ENCODE measurements around the gene COL20A1. TPM values are rescaled to one million over a fixed set of nuclear protein-coding genes. Genes with fewer than 3 reads are reported as not detected.

Gene COL20A1
- polyA plus RNA-seq, 2 of the 4 experiments (the other 2 are of a cell fraction) = 0.21 to 0.93 TPM

GRCh38 chr20:63267691-63268090 is 25.3 kb upstream of the COL20A1 start:
- Histone ChIP-seq H3K4me1 (peaks cover 9% of the 10 kb centered on the region; the same call in 1 of the 3 replicates), H3K4me3 (no peak overlapping the region), H3K27ac (peak overlapping the region in 1 of 2 experiments; percentile 7; a peak in 1 of 6 replicates), H3K9me3 (no peaks in the 10 kb centered on the region), H3K4me2 (no peak overlapping the region)
- FAIRE-seq (no peak), DNase-seq (ENCODE audit: low read depth in 1 of 2, low spot score in 1 of 2) (no peak), ATAC-seq (no peak)
- 61% methylated on average over 6 of the region's 9 CpGs for WGBS (ENCODE audit: missing lambda C conversion rate)
- TF ChIP-seq NR3C1 (IDR thresholded peaks at IDR 0.05) (no peak), NPAS2 (CRISPR knock-in tag; IDR thresholded peaks at IDR 0.05; ENCODE audit: borderline replicate concordance) (no peak), JUN (IDR thresholded peaks at IDR 0.05) (no peak), RFX5 (IDR thresholded peaks at IDR 0.05) (no peak), EHF (CRISPR knock-in tag; IDR thresholded peaks at IDR 0.05) (no peak), FOSL2 (IDR thresholded peaks at IDR 0.05) (no peak), FOSL2 (CRISPR knock-in tag; IDR thresholded peaks at IDR 0.05) (no peak), ZNF302 (CRISPR knock-in tag; IDR thresholded peaks at IDR 0.05) (no peak), ESRRA (IDR thresholded peaks at IDR 0.05; ENCODE audit: borderline replicate concordance, low read length) (no peak), HOXB5 (CRISPR knock-in tag; IDR thresholded peaks at IDR 0.05) (no peak), TP53 (CRISPR knock-in tag; IDR thresholded peaks at IDR 0.05) (no peak), BHLHE40 (IDR thresholded peaks at IDR 0.05; ENCODE audit: low read depth, low read length) (no peak), FOSB (CRISPR knock-in tag; IDR thresholded peaks at IDR 0.05) (no peak), MAX (IDR thresholded peaks at IDR 0.05) (no peak), CHD2 (IDR thresholded peaks at IDR 0.05; ENCODE audit: low read length, partially characterized antibody) (no peak)
- TF ChIP-seq, protein P1, sequence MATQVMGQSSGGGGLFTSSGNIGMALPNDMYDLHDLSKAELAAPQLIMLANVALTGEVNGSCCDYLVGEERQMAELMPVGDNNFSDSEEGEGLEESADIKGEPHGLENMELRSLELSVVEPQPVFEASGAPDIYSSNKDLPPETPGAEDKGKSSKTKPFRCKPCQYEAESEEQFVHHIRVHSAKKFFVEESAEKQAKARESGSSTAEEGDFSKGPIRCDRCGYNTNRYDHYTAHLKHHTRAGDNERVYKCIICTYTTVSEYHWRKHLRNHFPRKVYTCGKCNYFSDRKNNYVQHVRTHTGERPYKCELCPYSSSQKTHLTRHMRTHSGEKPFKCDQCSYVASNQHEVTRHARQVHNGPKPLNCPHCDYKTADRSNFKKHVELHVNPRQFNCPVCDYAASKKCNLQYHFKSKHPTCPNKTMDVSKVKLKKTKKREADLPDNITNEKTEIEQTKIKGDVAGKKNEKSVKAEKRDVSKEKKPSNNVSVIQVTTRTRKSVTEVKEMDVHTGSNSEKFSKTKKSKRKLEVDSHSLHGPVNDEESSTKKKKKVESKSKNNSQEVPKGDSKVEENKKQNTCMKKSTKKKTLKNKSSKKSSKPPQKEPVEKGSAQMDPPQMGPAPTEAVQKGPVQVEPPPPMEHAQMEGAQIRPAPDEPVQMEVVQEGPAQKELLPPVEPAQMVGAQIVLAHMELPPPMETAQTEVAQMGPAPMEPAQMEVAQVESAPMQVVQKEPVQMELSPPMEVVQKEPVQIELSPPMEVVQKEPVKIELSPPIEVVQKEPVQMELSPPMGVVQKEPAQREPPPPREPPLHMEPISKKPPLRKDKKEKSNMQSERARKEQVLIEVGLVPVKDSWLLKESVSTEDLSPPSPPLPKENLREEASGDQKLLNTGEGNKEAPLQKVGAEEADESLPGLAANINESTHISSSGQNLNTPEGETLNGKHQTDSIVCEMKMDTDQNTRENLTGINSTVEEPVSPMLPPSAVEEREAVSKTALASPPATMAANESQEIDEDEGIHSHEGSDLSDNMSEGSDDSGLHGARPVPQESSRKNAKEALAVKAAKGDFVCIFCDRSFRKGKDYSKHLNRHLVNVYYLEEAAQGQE (IDR thresholded peaks at IDR 0.05) = no peak
- TF ChIP-seq, protein P2, sequence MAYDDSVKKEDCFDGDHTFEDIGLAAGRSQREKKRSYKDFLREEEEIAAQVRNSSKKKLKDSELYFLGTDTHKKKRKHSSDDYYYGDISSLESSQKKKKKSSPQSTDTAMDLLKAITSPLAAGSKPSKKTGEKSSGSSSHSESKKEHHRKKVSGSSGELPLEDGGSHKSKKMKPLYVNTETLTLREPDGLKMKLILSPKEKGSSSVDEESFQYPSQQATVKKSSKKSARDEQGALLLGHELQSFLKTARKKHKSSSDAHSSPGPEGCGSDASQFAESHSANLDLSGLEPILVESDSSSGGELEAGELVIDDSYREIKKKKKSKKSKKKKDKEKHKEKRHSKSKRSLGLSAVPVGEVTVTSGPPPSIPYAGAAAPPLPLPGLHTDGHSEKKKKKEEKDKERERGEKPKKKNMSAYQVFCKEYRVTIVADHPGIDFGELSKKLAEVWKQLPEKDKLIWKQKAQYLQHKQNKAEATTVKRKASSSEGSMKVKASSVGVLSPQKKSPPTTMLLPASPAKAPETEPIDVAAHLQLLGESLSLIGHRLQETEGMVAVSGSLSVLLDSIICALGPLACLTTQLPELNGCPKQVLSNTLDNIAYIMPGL (CRISPR knock-in tag; IDR thresholded peaks at IDR 0.05; ENCODE audit: borderline replicate concordance) = no peak
- POLR2A ChIA-PET = no interaction called here
- CTCF ChIA-PET = interaction anchor here (0.8 to 1.4 kb wide), 2 partner anchors 18 to 42 kb away, joined by 3 read pairs; no protein-coding TSS in a partner anchor

- H3K9me3 ChIP-seq = no peaks in the 10 kb centered on the region
- H3K4me3 ChIP-seq = no peak overlapping the region
- no peak for TF ChIP-seq ZSCAN20 (CRISPR knock-in tag; IDR thresholded peaks at IDR 0.05)
- no peak for TF ChIP-seq PHF8 (IDR thresholded peaks at IDR 0.05; ENCODE audit: borderline replicate concordance, low read depth)
- TF ChIP-seq, protein P3, sequence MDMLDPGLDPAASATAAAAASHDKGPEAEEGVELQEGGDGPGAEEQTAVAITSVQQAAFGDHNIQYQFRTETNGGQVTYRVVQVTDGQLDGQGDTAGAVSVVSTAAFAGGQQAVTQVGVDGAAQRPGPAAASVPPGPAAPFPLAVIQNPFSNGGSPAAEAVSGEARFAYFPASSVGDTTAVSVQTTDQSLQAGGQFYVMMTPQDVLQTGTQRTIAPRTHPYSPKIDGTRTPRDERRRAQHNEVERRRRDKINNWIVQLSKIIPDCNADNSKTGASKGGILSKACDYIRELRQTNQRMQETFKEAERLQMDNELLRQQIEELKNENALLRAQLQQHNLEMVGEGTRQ (IDR thresholded peaks at IDR 0.05) = no peak
- TF ChIP-seq, protein P4, sequence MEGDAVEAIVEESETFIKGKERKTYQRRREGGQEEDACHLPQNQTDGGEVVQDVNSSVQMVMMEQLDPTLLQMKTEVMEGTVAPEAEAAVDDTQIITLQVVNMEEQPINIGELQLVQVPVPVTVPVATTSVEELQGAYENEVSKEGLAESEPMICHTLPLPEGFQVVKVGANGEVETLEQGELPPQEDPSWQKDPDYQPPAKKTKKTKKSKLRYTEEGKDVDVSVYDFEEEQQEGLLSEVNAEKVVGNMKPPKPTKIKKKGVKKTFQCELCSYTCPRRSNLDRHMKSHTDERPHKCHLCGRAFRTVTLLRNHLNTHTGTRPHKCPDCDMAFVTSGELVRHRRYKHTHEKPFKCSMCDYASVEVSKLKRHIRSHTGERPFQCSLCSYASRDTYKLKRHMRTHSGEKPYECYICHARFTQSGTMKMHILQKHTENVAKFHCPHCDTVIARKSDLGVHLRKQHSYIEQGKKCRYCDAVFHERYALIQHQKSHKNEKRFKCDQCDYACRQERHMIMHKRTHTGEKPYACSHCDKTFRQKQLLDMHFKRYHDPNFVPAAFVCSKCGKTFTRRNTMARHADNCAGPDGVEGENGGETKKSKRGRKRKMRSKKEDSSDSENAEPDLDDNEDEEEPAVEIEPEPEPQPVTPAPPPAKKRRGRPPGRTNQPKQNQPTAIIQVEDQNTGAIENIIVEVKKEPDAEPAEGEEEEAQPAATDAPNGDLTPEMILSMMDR (IDR thresholded peaks at IDR 0.05) = no peak
- no peak for TF ChIP-seq MAZ (IDR thresholded peaks at IDR 0.05; ENCODE audit: borderline replicate concordance, low read depth, low read length)
- ChIA-PET CTCF (interaction anchor here (0.8 to 30.4 kb wide), 4 partner anchors 15 to 43 kb away, joined by 3 to 401 read pairs (median 3); no protein-coding TSS in a partner anchor), POLR2A (no interaction called here)
- DNase-seq (ENCODE audit: low read depth in 1 of 2, low spot score in 1 of 2) (no peak), ATAC-seq (no peak), FAIRE-seq (no peak)
- no peak overlapping the region for H3K4me2 ChIP-seq
- no peak overlapping the region for H3K27ac ChIP-seq
- WGBS (ENCODE audit: missing lambda C conversion rate) = 74% methylated on average over 7 of the region's 7 CpGs
- H3K4me1 ChIP-seq = peaks cover 9% of the 10 kb centered on the region; the same call in 1 of the 3 replicates
These were observed 24.7 kb upstream of the COL20A1 start for GRCh38 chr20:63268256-63268655.

Measured in A549 (cell line).